Anterior cingulate cortex (tissue), 58 donors: Measurements from ENCODE around the gene SVOP.
"Not testable (repeated sequence)": the region's sequence is repeated elsewhere in the genome, so short reads cannot be mapped to it uniquely, and the experiment has no call there.

Source experiments
- DNase-seq, 58 donors: peaks; one replicate each; lab custom pipeline; 2025; lab: John Stamatoyannopoulos, UW

Gene SVOP

DNA sequence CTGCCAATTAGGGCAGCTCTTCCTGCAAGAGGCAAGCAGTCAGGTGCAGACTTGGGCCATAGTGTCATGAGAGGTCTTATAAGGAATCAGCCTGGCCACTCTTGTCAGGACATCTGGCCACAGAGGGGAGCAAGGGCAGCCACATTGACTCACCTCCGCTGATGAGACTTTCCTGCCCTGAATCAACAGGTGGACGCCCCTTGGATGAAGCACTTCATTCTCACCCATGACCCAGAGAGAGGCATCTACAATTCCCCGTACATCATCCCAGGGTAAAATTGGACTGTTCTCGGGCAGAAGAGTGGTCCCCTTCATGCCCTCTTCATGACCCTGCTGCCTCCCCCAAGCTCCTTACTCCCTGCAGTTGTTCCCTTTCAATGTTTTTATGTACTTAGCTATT lies 124.1 kb downstream of the SVOP start:
- DNase-seq = no peak

GRCh38 chr12:108896336-108896735 lies 124.5 kb downstream of the SVOP start:
- DNase-seq = no peak

GRCh38 chr12:108895220-108895802 lies 125.6 kb downstream of the SVOP start:
- DNase-seq = no peak

GRCh38 chr12:108890208-108890607 lies 130.7 kb downstream of the SVOP start:
- DNase-seq = no peak

DNA sequence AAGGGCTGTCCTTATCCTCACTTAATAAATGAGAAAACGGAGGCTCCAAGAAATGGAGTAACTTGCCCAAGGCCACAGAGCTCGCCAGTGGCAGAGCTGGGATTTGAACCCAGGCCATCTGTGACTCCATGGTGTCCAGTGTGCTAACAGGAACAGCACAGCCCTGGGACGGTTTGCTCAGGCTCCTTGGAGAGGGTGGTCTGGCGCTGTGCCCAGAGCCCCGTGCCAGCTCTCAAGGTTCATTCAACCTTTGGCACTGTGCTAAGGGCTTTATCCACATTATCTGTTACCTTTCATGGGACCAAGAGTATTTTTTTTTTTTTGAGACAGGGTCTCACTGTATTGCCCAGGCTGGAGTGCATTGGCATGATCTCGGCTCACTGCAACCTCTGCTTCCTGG lies 132.8 kb downstream of the SVOP start:
- peak in 1 of 58 donors; percentile 8 for DNase-seq

GRCh38 chr12:108886873-108887629 lies 133.8 kb downstream of the SVOP start:
- no peak for DNase-seq

DNA sequence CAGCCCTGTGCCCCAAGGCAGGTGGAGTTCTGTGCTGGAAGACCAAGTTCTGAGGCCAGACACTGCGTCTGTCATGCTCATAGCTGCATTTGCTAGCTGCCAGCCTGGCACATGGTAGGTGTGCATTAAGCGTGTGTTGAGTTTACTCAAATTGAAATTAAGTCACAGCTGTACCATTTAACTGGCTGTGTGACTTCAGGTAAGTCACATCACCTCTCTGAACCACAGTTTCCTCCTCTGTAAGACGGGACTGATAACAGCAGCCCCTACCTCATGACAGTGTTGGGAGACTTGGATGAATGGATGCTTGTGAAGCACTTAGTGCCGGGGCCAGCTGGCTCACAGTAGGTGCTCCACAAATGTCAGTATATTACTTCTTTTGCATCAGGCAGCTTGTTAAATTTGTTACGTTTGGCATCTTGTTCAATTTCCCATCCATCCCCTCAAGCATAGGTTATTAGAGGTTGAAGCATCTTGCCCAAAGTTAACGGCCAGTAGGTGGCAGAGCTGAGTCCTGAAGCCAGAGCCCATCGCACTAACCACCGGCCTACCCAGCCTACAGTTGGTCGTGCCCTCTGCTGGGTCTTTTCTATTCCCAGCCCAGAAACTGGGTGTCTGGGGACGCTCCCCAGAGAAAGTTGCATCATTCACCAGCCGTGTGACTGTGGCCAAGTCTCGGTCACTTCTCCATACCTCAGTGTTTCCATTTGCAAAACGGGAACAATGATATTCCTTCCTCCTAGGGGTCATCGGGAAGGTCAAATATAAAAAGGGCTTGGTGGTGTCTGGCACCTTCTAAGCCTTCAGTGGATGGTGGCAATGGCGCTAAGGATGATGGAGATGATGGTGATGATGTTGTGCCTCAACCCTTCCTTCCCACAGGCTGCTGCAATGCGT lies 136.5 kb downstream of the SVOP start:
- peak in 2 of 58 donors; percentile 7 for DNase-seq

DNA sequence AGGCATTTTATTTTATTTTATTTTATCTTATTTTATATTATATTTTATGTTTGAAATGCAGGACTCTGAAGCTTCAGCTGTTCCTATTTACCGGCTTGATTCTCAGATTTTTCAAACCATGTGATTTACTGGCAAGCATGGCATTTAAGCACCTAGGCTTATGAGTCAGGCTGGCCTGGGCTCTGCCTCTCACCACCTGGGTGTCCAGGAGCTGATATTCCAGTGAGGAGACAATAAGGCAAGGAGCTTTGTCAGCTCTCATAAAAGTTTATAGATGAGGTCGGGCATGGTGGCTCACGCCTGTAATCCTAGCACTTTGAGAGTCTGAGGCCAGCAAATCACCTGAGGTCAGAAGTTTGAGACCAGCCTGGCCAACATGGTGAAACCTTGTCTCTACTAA lies 138.9 kb downstream of the SVOP start:
- no peak for DNase-seq

DNA sequence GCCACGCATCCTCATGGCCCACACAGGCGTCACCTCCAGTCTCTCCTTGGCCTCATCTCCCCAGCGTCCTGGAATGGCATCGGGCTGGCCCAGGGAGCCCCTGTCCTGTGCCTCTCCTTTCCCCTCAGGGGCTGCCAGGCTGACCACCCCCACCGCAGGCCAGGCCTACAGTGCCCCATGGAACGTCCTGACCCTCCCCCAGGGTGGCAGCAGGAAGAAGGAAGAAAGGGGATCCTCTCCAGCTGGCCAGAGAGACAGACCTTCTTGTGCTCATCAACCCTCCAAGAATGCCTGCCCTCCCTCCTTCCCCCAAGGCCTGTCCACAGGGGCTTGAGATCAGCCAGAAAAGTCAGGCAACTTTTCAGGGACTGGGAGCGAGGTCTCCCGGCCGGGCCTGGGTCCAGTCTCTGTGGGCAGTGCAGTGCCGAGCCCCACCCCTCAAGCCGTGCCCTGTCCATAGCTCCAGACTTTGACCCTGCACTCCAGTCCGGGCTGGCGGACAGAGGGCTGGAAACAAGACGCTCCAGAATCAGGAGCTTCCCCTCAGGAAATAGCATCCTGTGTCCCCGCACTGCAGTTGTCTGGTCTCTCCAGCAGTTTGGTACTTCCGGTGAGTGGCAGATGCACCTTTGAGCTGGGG lies 141.1 kb downstream of the SVOP start, which contains the start of gene DAO:
DAO (plus strand) TSS at position 478 of the 640 bp plus-strand sequence. CDS start 4,915 bp downstream, outside the sequence.
- DNase-seq = peak in 7 of 58 donors; percentile 3 to 69 (median 38)

GRCh38 chr12:108876550-108876949 lies 144.3 kb downstream of the SVOP start:
- DNase-seq = no peak

DNA sequence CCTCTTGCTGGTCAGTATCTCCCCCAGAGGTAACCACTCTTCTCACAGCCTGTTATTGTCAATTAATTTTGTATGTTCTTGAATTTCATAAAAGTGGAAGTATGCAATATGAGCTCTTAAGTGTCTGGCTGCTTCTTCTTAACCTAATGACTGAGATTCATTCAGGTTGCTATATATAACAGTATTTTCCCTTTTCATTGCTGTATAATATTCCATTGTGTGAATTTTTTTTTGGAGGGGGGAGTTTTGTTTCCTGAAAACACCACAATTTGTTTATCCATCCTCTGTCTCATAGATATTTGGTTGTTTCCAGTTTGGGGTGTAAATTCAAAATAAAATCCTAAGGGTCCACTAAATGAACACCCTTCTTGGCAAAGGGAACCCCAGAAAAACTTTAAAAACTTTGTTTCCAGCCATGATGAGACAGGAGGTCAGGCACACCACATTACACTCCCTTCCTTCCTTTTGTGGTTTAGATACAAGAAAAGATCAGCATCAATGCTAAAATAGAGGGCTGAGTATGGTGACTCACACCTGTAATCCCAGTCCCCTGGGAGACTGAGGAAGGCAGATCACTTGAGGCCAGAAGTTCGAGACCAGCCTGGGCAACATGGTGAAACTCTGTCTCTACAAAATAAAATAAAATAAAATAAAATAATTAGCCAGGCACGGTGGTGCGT lies 145.0 kb downstream of the SVOP start:
- DNase-seq = no peak

GRCh38 chr12:108875280-108875679 lies 145.6 kb downstream of the SVOP start:
- DNase-seq = no peak

DNA sequence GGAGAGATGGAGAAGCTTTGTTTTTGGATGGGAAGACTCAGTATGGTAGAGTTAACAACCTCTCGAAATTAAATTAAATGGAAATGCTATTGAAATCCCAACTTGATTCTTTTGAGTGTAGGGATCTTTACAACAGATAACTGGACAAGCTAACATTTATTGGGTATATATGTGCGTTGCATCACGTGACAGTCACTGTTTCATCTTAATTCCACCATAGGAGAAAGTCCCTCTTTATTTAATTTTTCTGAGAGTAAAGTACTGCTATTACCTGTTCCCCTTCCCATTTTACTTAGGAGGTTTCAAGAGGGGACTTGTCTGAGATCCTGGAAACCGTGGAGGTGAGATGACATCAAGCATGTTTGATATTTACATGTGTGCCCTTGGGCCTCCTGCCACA lies 152.1 kb downstream of the SVOP start:
- DNase-seq = no peak

DNA sequence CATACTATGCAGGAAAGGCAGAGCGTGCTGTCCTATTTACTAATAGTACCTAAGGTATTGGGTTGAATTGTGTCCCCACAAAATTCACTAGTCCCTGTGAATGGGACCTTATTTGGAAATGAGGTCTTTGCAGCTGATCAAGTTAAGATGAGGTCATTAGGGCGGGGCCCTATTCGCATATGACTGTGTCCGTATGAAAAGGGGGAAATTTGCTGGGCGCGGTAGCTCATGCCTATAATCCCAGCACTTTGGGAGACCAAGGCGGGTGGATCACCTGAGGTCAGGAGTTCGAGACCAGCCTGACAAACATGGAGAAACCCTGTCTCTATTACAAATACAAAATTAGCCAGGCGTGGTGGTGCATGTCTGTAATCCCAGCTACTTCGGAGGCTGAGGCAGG lies 154.8 kb downstream of the SVOP start:
- DNase-seq = not testable (repeated sequence)

DNA sequence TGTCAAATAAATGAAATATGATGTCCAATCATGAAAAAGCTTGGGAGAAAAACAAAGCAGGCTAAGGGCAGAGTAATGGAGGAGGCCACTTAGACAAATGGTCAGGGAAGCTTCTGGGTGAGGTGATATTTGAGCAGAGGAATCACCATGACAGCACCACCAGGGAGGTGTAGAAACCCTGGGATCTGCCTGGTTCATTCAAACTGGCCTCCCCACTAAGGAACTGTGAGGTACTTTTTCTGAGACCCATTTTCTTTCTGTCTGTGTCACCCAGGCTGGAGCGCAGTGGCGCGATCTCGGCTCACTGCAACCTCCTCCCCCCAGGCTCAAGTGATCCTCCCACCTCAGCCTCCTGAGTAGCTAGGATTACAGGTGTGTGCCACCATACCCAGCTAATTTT lies 155.7 kb downstream of the SVOP start:
- DNase-seq = no peak

- no peak for DNase-seq
These were observed 158.3 kb downstream of the SVOP start for GRCh38 chr12:108862588-108862959.

DNA sequence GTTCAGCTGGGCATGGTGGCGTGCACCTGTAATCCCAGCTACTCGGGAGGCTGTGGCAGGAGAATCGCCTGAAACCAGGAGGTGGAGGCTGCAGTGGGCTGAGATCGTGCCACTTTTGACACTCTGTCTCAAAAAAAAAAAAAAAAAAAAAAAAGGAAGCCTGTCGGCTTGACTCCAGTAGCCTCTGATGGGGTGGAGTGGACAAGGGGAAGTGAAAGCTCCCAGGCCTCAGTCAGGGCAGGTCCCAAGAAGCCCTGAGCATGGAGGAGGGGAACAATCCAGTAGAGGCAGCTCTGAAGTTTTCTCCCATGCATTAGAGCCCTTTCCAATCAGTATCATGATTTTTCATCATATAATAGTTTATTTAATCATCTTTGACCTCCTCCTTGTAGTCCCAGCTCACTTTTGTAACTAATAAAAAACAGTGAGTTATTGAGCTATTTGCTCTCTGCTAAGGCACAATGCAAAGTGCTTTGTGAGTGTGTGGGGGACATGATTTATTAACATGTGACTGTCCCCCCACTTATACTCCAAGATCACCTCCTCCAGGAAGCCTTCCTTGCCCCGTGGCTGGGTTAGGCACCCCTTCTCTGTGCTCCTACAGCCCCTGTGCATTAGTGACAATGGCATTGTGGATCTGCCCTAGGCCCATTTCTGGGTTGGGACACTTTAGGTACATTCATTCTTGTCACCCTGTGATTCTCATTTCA lies 158.8 kb downstream of the SVOP start:
- DNase-seq = peak in 3 of 58 donors; percentile 10 to 32 (median 16)

- no peak for DNase-seq
These were observed 160.4 kb downstream of the SVOP start for GRCh38 chr12:108860443-108860842.

DNA sequence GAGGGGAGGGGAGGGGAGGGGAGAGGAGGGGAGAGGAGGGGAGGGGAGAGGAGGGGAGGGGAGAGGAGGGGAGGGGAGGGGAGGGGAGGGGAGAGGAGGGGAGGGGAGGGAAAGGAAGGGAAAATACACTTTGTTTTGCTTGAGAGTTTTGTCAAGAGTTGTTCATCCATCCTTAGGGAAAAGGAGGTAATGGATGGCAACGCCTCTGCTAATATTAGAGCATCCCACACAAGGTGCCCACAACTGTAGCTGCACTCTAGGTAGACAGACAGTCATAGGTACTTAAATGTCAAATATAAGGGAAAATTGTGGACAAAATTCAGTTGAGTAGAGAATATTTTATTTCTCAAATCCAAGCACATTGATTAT lies 161.0 kb downstream of the SVOP start:
- DNase-seq = no peak
